Measurements from ENCODE around the gene LMBR1L. TPM values are rescaled to one million over a fixed set of nuclear protein-coding genes. Genes with fewer than 3 reads are reported as not detected.
"Not testable (repeated sequence)": the region's sequence is repeated elsewhere in the genome, so short reads cannot be mapped to it uniquely, and the experiment has no call there.

LMBR1L gene
- total RNA-seq, 1 donor from 2014 or later, result 64.4 TPM

- intact Hi-C loops (cut with micrococcal nuclease), result loop anchor here (2.0 to 5.0 kb wide), 3 partner anchors 93 to 252 kb away; partner anchors contain the start of gene DDN
Observed at GRCh38 chr12:49089821-49090773, 20.6 kb downstream of the LMBR1L start.

- intact Hi-C loops (cut with micrococcal nuclease), result loop anchor here (1.0 to 2.0 kb wide), 8 partner anchors 9 to 146 kb away; partner anchors contain the start of genes LMBR1L and TUBA1A
Observed at GRCh38 chr12:49088932-49089330, 21.7 kb downstream of the LMBR1L start.

- intact Hi-C loops (cut with micrococcal nuclease), result loop anchor here (1.0 to 2.0 kb wide), 8 partner anchors 10 to 147 kb away; partner anchors contain the start of genes LMBR1L and TUBA1A
Observed at GRCh38 chr12:49088150-49088931, 22.3 kb downstream of the LMBR1L start.

GRCh38 chr12:49086116-49086515 lies 24.5 kb downstream of the LMBR1L start:
- intact Hi-C loops (cut with micrococcal nuclease), result no loop called here

- intact Hi-C loops (cut with micrococcal nuclease), result no loop called here
Observed at GRCh38 chr12:49084438-49084837, 26.2 kb downstream of the LMBR1L start.

- intact Hi-C loops (cut with micrococcal nuclease), result no loop called here
Observed at GRCh38 chr12:49079793-49080192, 30.9 kb downstream of the LMBR1L start.

- intact Hi-C loops (cut with micrococcal nuclease), result loop anchor here (1.0 to 2.0 kb wide), 10 partner anchors 11 to 672 kb away; partner anchors contain the start of genes DDX23, KMT2D, LMBR1L and MCRS1
Observed at GRCh38 chr12:49070971-49071370, 39.7 kb downstream of the LMBR1L start.

GRCh38 chr12:49069507-49070346 lies 40.9 kb downstream of the LMBR1L start, which contains the start of gene RHEBL1:
Gene RHEBL1 (minus strand): TSS chr12:49069979. CDS start chr12:49069785, 194 bp downstream.
- intact Hi-C loops (cut with micrococcal nuclease), result loop anchor here (1.0 to 2.0 kb wide), 11 partner anchors 9 to 673 kb away; partner anchors contain the start of genes DDX23, KMT2D, LMBR1L and MCRS1

GRCh38 chr12:49068879-49069506 lies 41.7 kb downstream of the LMBR1L start:
- intact Hi-C loops (cut with micrococcal nuclease), result loop anchor here (1.0 kb wide), 1 partner anchor 13 kb away; no protein-coding TSS in a partner anchor

GRCh38 chr12:49066120-49066519 lies 44.5 kb downstream of the LMBR1L start:
- intact Hi-C loops (cut with micrococcal nuclease), result no loop called here

- intact Hi-C loops (cut with micrococcal nuclease), result loop anchor here (1.0 to 2.0 kb wide), 6 partner anchors 24 to 258 kb away; partner anchors contain the start of genes LMBR1L and TROAP
Observed at GRCh38 chr12:49064767-49065152, 45.9 kb downstream of the LMBR1L start.

GRCh38 chr12:49061916-49062315 lies 48.7 kb downstream of the LMBR1L start:
- intact Hi-C loops (cut with micrococcal nuclease), result not testable (repeated sequence)

- intact Hi-C loops (cut with micrococcal nuclease), result no loop called here
Observed at GRCh38 chr12:49061157-49061650, 49.4 kb downstream of the LMBR1L start.

- intact Hi-C loops (cut with micrococcal nuclease), result loop anchor here (1.0 kb wide), 2 partner anchors 10 to 42 kb away; partner anchors contain the start of gene PRKAG1
Observed at GRCh38 chr12:49060237-49061156, 50.1 kb downstream of the LMBR1L start, which contains the start of gene KMT2D. Gene KMT2D (minus strand): TSS chr12:49060794. CDS start chr12:49055324, 5,470 bp downstream.

- intact Hi-C loops (cut with micrococcal nuclease), result loop anchor here (1.0 to 5.0 kb wide), 4 partner anchors 11 to 377 kb away; partner anchors contain the start of genes CCNT1, KANSL2 and PRKAG1
Observed at GRCh38 chr12:49059299-49060171, 51.1 kb downstream of the LMBR1L start.

- intact Hi-C loops (cut with micrococcal nuclease), result loop anchor here (5.0 kb wide), 2 partner anchors 342 to 377 kb away; partner anchors contain the start of genes CCNT1 and KANSL2
Observed at GRCh38 chr12:49059045-49059298, 51.7 kb downstream of the LMBR1L start.

- intact Hi-C loops (cut with micrococcal nuclease), result loop anchor here (5.0 kb wide), 2 partner anchors 341 to 376 kb away; partner anchors contain the start of genes CCNT1 and KANSL2
Observed at GRCh38 chr12:49058366-49059044, 52.1 kb downstream of the LMBR1L start.
